Astrocyte (in vitro differentiated cells and primary cell): Measurements from ENCODE around the gene ATP2B2. TPM values are rescaled to one million over a fixed set of nuclear protein-coding genes. Genes with fewer than 3 reads are reported as not detected.

Experiments used
- DNase-seq: peaks from one replicate; pipeline ENCODE4 v3.0.0-alpha.2; 2010; ENCODE audit warnings: low read depth
- FAIRE-seq: peaks from 2 replicates; lab custom pipeline; 2011; peaks lifted over from hg19 to GRCh38; lab: Jason Lieb, UNC
- H2AFZ ChIP-seq: 2 replicates; pipeline ENCODE4 v1.6.0; 2012; ENCODE audit warnings: low read depth, low read length, inconsistent platforms
- H3K27ac ChIP-seq: 2 replicates; pipeline ENCODE4 v1.5.1; 2011; ENCODE audit warnings: low read depth, low read length, inconsistent platforms
- H3K27me3 ChIP-seq: 2 replicates; pipeline ENCODE4 v1.6.0; 2011; ENCODE audit warnings: low read length, inconsistent platforms; ENCODE audit not compliant: insufficient read depth
- H3K36me3 ChIP-seq: 2 replicates; pipeline ENCODE4 v1.5.1; 2011; ENCODE audit warnings: low read length, inconsistent platforms; ENCODE audit not compliant: insufficient read depth
- H3K4me1 ChIP-seq: 2 replicates; pipeline ENCODE4 v1.5.1; 2011; ENCODE audit warnings: low read length, inconsistent platforms; ENCODE audit not compliant: insufficient read depth
- H3K4me2 ChIP-seq: 2 replicates; pipeline ENCODE4 v1.6.0; 2012; ENCODE audit warnings: low read length, inconsistent platforms
- H3K4me3 ChIP-seq: 2 replicates; pipeline ENCODE4 v1.5.1; 2011; ENCODE audit warnings: low read depth, mild to moderate bottlenecking, low read length, inconsistent platforms; ENCODE audit not compliant: insufficient read depth
- H3K79me2 ChIP-seq: 2 replicates; pipeline ENCODE4 v1.6.0; 2012; ENCODE audit warnings: mild to moderate bottlenecking, low read length, inconsistent platforms; ENCODE audit not compliant: insufficient read depth
- H3K9ac ChIP-seq: 2 replicates; pipeline ENCODE4 v1.6.0; 2012; ENCODE audit warnings: mild to moderate bottlenecking, low read length, inconsistent platforms
- H3K9me3 ChIP-seq: 2 replicates; pipeline ENCODE4 v1.5.1; 2012; ENCODE audit warnings: low read depth, mild to moderate bottlenecking, low read length, inconsistent platforms; ENCODE audit not compliant: insufficient read depth
- H4K20me1 ChIP-seq: 2 replicates; pipeline ENCODE4 v1.6.0; 2012; ENCODE audit warnings: low read length, inconsistent platforms; ENCODE audit not compliant: insufficient read depth
- H3K27ac Mint-ChIP-seq: one replicate; pipeline ENCODE4 v1.8.0; 2021; ENCODE audit warnings: mild to moderate bottlenecking, mixed read lengths; ENCODE audit not compliant: unreplicated experiment
- H3K27me3 Mint-ChIP-seq: one replicate; pipeline ENCODE4 v1.8.0; 2021; ENCODE audit warnings: low read depth, mixed read lengths; ENCODE audit not compliant: unreplicated experiment
- H3K36me3 Mint-ChIP-seq: one replicate; pipeline ENCODE4 v1.8.0; 2021; ENCODE audit warnings: low read depth, mixed read lengths; ENCODE audit not compliant: unreplicated experiment
- H3K4me1 Mint-ChIP-seq: one replicate; pipeline ENCODE4 v1.8.0; 2021; ENCODE audit warnings: low read depth, mixed read lengths; ENCODE audit not compliant: unreplicated experiment
- H3K4me3 Mint-ChIP-seq: one replicate; pipeline ENCODE4 v1.8.0; 2021; ENCODE audit warnings: mild to moderate bottlenecking, moderate library complexity, mixed read lengths; ENCODE audit not compliant: unreplicated experiment
- H3K9me3 Mint-ChIP-seq: one replicate; pipeline ENCODE4 v1.8.0; 2021; ENCODE audit warnings: mild to moderate bottlenecking, mixed read lengths; ENCODE audit not compliant: unreplicated experiment
- CTCF ChIP-seq: IDR thresholded peaks from 2 replicates; pipeline ENCODE4 v1.5.1; 2011; ENCODE audit warnings: low read depth, mild to moderate bottlenecking, inconsistent platforms, low read length, moderate library complexity; ENCODE audit not compliant: insufficient read depth
- EZH2 ChIP-seq: IDR thresholded peaks from 2 replicates; pipeline ENCODE4 v1.6.1; 2012; ENCODE audit warnings: mild to moderate bottlenecking, low read length, inconsistent platforms; ENCODE audit not compliant: insufficient read depth
- total RNA-seq: library from RNA; stranded (reverse); gene quantifications from 2 replicates; pipeline ENCODE4 v1.2.1, GENCODE V29; 2021

The ATP2B2 gene
- total RNA-seq, 1 donor from 2014 or later: 0.05 TPM

DNA sequence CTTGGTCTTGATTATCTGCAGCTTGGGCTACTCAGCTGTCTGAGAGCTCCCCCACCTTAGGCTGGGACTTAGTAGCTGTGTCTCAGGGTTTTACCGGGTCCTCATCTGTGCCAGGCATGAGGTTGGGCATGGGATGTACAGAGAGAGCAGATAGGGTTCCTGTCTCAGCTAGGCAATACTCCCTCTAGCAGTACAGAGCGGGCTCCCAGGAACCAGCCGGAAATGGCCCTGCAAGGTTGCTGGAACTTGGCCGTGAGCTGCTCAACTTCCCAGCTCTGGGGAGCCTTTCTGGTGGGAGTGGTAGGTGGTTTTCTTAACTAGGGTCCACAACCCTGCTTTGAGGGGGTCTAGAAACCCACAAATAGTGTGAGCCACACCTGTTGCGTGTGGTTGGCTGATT lies 58.3 kb downstream of the ATP2B2 start:
- H4K20me1 ChIP-seq: no peaks in the 10 kb centered on the region
- no peak overlapping the region for H3K27ac ChIP-seq
- peaks cover 56% of the 10 kb centered on the region for H3K27me3 Mint-ChIP-seq
- H3K4me2 ChIP-seq: no peak overlapping the region
- no peak overlapping the region for H2AFZ ChIP-seq
- H3K36me3 ChIP-seq: no peaks in the 10 kb centered on the region
- H3K9me3 Mint-ChIP-seq: peaks cover 2% of the 10 kb centered on the region
- peaks cover 14% of the 10 kb centered on the region for H3K4me1 Mint-ChIP-seq
- H3K4me1 ChIP-seq: peaks cover 22% of the 10 kb centered on the region
- no peak overlapping the region for H3K4me3 Mint-ChIP-seq
- TF ChIP-seq CTCF (no peak), EZH2 (no peak)
- DNase-seq: no peak
- H3K27ac Mint-ChIP-seq: no peak overlapping the region
- no peak overlapping the region for H3K9ac ChIP-seq
- peaks cover 2% of the 10 kb centered on the region for H3K36me3 Mint-ChIP-seq
- no peaks in the 10 kb centered on the region for H3K9me3 ChIP-seq
- peaks cover 12% of the 10 kb centered on the region for H3K27me3 ChIP-seq
- H3K4me3 ChIP-seq: no peak overlapping the region
- H3K79me2 ChIP-seq: no peaks in the 10 kb centered on the region
- FAIRE-seq: no peak

DNA sequence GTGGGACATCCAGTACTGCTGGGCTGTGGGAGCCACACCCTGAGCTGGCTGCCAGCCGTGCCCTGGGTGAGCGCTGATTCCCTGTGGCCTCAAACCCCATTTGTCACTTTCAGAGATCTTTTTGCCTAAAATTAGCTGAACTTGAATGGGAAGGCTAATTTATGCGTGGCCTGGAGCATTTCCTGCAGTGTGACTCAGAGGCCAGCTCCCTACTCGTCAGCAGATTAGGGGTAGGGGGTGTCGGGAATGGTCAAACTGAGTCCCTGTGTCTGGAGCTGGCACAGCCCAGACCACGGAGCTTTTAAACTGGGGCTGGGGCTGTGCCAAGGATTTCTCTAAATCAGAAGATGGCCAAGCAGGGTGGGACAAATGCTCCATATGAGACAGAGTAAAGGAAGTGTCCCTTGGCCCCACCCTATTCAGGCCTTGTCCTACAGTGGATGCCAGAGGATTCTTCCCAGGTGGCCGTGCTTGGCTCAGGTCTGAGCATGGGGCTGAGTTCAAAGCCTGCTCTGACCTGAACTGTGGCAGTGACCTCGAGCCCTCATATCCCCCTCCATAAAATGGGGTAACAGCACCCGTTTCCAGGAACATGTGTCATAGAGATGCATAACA lies 59.7 kb downstream of the ATP2B2 start:
- H3K9me3 Mint-ChIP-seq: peaks cover 2% of the 10 kb centered on the region
- Histone ChIP-seq H3K27me3 (peaks cover 6% of the 10 kb centered on the region), H2AFZ (no peak overlapping the region), H3K9me3 (no peaks in the 10 kb centered on the region), H3K36me3 (no peaks in the 10 kb centered on the region), H3K4me2 (peak overlapping the region; percentile 64), H3K9ac (no peak overlapping the region), H3K27ac (no peak overlapping the region), H3K4me3 (no peak overlapping the region), H4K20me1 (no peaks in the 10 kb centered on the region), H3K79me2 (no peaks in the 10 kb centered on the region), H3K4me1 (peaks cover 24% of the 10 kb centered on the region)
- H3K27ac Mint-ChIP-seq: no peak overlapping the region
- FAIRE-seq: no peak
- H3K36me3 Mint-ChIP-seq: peaks cover 2% of the 10 kb centered on the region
- TF ChIP-seq CTCF (no peak), EZH2 (peak; percentile 11)
- DNase-seq: peak; percentile 54
- H3K4me1 Mint-ChIP-seq: peaks cover 14% of the 10 kb centered on the region
- no peak overlapping the region for H3K4me3 Mint-ChIP-seq
- H3K27me3 Mint-ChIP-seq: peaks cover 43% of the 10 kb centered on the region

GRCh38 chr3:10444511-10444910 lies 60.9 kb downstream of the ATP2B2 start:
- H3K79me2 ChIP-seq: no peaks in the 10 kb centered on the region
- Mint-ChIP-seq H3K9me3 (peaks cover 2% of the 10 kb centered on the region), H3K27me3 (peaks cover 41% of the 10 kb centered on the region), H3K27ac (no peak overlapping the region), H3K36me3 (peaks cover 6% of the 10 kb centered on the region), H3K4me3 (no peak overlapping the region), H3K4me1 (peaks cover 17% of the 10 kb centered on the region)
- no peaks in the 10 kb centered on the region for H3K36me3 ChIP-seq
- TF ChIP-seq CTCF (no peak), EZH2 (no peak)
- peaks cover 5% of the 10 kb centered on the region for H3K27me3 ChIP-seq
- no peak overlapping the region for H3K9ac ChIP-seq
- no peaks in the 10 kb centered on the region for H3K9me3 ChIP-seq
- no peak overlapping the region for H3K4me3 ChIP-seq
- FAIRE-seq (no peak), DNase-seq (no peak)
- H3K4me2 ChIP-seq: no peak overlapping the region
- no peak overlapping the region for H3K27ac ChIP-seq
- no peak overlapping the region for H2AFZ ChIP-seq
- peaks cover 24% of the 10 kb centered on the region for H3K4me1 ChIP-seq
- H4K20me1 ChIP-seq: no peaks in the 10 kb centered on the region
